Muscle of leg (tissue), 11 donors: ENCODE data around the gene TWIST2. TPM values are rescaled to one million over a fixed set of nuclear protein-coding genes. Genes with fewer than 3 reads are reported as not detected.

Experiments used
- DNase-seq: peaks from one replicate; pipeline ENCODE4 v3.0.0; 2013
- H3K27ac ChIP-seq: one replicate; pipeline ENCODE4 v1.5.1; 2013; ENCODE audit warnings: mild to moderate bottlenecking, low read length, control low read depth
- H3K27me3 ChIP-seq: one replicate; pipeline ENCODE4 v1.6.1; 2013; ENCODE audit warnings: low read length; ENCODE audit not compliant: control insufficient read depth, insufficient read depth
- H3K36me3 ChIP-seq: one replicate; pipeline ENCODE4 v1.6.1; 2013; ENCODE audit warnings: low read length; ENCODE audit not compliant: control insufficient read depth, insufficient read depth
- H3K4me1 ChIP-seq: one replicate; pipeline ENCODE4 v1.6.1; 2013; ENCODE audit warnings: low read length; ENCODE audit not compliant: control insufficient read depth, insufficient read depth
- H3K4me3 ChIP-seq: one replicate; pipeline ENCODE4 v1.5.1; 2013; ENCODE audit warnings: low read length, control low read depth
- H3K9me3 ChIP-seq: replicated peaks from 2 replicates; pipeline ENCODE4 v1.6.1; 2013; ENCODE audit warnings: low read depth, low read length; ENCODE audit not compliant: control insufficient read depth
- WGBS: methylation state at CpG from one replicate; pipeline ENCODE4 v1.1.5; 2013; ENCODE audit warnings: missing lambda C conversion rate; ENCODE audit not compliant: insufficient coverage; 5-methylcytosine and 5-hydroxymethylcytosine counted together
- polyA plus RNA-seq, 8 donors: library from polyadenylated mRNA; unstranded; fragments of 120-200 nt; gene quantifications; one replicate each; pipeline versions ENCODE4 v1.2.1 to v1.2.3, GENCODE V29; 2013; ENCODE audit warnings: inconsistent platforms in 1 of 8, low replicate concordance in 1 of 8; ENCODE audit not compliant: insufficient read length in 8 of 8, insufficient read depth in 1 of 8
- total RNA-seq: library from RNA; stranded (reverse); fragments of 120-200 nt; gene quantifications from one replicate; pipeline ENCODE4 v1.2.4, GENCODE V29; 2013

TWIST2 gene
- total and polyA plus RNA-seq, 9 donors: 2.9 to 43.7 (median 6.6) TPM

GRCh38 chr2:238863231-238863630 lies 15.3 kb downstream of the TWIST2 start:
- no peak for DNase-seq
- 93% methylated on average over 10 of the region's 14 CpGs for WGBS
- Histone ChIP-seq H3K4me1 (peaks cover 32% of the 10 kb centered on the region), H3K27ac (peak overlapping the region; percentile 84), H3K27me3 (peaks cover 9% of the 10 kb centered on the region), H3K9me3 (no peaks in the 10 kb centered on the region), H3K36me3 (no peaks in the 10 kb centered on the region), H3K4me3 (no peak overlapping the region)

- H3K4me3 ChIP-seq: no peak overlapping the region
- DNase-seq: no peak
- peaks cover 7% of the 10 kb centered on the region for H3K27me3 ChIP-seq
- H3K9me3 ChIP-seq: no peaks in the 10 kb centered on the region
- H3K27ac ChIP-seq: peak overlapping the region; percentile 84
- peaks cover 32% of the 10 kb centered on the region for H3K4me1 ChIP-seq
- WGBS: 62% methylated on average over 3 of the region's 9 CpGs
- no peaks in the 10 kb centered on the region for H3K36me3 ChIP-seq
These were observed 15.9 kb downstream of the TWIST2 start for GRCh38 chr2:238863749-238864206.

DNA sequence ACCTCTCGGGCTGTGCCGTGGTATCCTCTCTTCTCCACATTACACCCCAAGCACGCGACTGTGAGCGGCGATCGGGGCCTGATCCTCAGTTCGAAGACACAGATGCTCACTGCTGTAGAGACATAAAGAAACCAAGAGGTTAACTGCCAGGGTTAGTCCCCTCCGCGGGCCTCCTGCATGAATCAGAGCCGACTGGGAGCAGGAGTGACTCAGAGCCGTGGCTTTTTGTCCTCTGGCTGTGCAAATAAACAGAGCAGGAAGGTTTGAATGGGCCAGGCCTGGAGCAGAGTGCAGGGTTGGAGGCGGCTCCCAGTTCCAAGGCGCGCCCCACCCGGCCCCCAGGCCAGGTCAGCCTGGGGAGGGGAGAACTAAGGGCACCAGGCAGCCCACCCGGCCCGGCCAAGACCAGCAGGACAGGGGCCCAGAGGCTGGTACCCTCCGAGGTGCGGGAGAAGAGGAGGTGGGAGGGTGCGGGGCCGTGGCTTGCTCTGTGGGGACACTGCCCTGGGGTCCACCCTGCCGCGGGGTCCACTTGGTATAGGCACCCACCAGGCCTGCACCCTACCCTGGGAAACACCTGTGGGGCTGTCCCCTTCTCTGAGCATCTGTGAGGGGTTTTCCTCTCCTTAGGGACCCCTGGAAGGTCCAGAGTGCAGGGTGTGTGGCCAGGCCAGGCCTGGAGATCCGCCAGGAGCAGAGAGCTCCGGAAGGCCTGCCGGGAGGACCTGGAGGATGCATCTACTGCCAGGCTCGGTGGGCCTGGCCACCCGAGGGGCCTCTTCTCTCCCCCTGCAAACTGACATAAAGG lies 16.5 kb downstream of the TWIST2 start:
- H3K36me3 ChIP-seq: no peaks in the 10 kb centered on the region
- peak; percentile 97 for DNase-seq
- WGBS: 8% methylated on average over 16 of the region's 29 CpGs
- no peak overlapping the region for H3K4me3 ChIP-seq
- peaks cover 5% of the 10 kb centered on the region for H3K27me3 ChIP-seq
- H3K27ac ChIP-seq: peak overlapping the region; percentile 84
- H3K9me3 ChIP-seq: no peaks in the 10 kb centered on the region
- peaks cover 32% of the 10 kb centered on the region for H3K4me1 ChIP-seq

DNA sequence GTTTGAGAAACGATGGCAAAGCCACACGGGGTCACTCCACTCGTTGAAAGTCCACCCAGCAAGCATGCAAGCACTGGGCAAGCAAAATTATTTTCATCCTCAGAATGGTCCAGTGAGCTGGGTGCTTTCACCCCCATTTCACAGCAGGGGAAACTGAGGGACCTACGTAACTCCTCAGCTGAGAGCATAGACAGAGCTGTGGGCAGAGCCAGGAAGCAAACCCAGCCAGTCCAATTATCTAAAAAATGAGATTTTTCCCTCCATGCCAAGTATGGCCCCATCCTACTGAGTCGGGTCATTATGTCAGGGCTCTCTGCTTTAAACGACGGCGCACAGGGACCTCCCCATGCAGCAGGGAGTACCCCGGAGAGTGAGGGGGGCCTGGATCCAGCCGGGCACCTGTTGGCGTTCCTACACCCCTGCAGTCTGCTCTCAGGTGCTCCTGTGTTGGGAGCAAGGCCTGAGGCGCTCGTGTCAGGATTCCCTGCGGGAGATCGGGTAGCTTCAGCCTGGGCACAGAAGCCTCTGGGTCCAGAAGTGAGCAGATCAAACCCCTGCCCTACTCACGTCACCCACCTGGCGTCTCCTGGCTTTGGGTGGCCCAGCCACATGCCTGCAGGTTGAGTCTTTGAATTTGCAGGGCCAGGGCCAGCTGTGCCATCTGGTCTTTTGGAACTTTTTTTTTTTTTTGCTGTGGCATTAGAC lies 17.3 kb downstream of the TWIST2 start:
- Histone ChIP-seq H3K4me1 (peaks cover 32% of the 10 kb centered on the region), H3K4me3 (no peak overlapping the region), H3K27me3 (peaks cover 5% of the 10 kb centered on the region), H3K36me3 (no peaks in the 10 kb centered on the region), H3K9me3 (no peaks in the 10 kb centered on the region), H3K27ac (peak overlapping the region; percentile 84)
- WGBS: 77% methylated on average over 14 of the region's 17 CpGs
- DNase-seq: no peak

- DNase-seq: no peak
- Histone ChIP-seq H3K36me3 (no peaks in the 10 kb centered on the region), H3K4me3 (no peak overlapping the region), H3K9me3 (no peaks in the 10 kb centered on the region), H3K4me1 (peaks cover 32% of the 10 kb centered on the region), H3K27me3 (peaks cover 3% of the 10 kb centered on the region), H3K27ac (no peak overlapping the region)
- WGBS: 92% methylated on average over 13 of the region's 15 CpGs
These were observed 18.0 kb downstream of the TWIST2 start for GRCh38 chr2:238865744-238866355.

DNA sequence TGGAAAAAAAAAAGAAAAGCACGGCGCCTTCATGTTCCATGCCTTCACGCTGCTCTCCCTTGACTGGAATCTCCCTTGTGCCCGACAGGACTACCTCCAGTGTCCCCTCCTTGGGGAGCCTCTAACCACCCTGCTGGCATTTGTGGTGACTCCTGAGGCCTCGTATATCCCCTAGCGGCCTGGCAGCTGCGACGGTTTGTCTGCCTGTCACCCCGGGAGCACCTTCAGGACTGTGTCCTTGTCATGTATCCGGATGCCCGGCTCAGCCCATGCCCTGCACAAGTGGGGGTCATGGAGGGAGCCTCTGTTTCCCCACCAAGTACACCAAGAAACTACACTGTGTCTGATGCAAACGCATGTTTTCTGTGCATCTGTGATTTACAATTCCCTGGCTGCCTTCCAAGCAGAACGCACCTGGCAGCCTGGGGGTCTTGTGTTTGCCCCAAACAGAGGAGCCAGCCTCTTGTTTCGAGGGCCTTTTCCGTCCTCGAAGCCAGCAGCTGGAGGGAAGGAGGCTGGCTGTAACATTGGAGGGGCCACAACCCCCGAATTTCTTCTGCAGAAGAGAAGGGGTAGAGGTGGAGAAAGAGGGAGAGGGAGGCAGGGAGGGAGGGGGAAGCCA lies 18.9 kb downstream of the TWIST2 start:
- no peaks in the 10 kb centered on the region for H3K9me3 ChIP-seq
- no peaks in the 10 kb centered on the region for H3K27me3 ChIP-seq
- H3K4me3 ChIP-seq: no peak overlapping the region
- H3K27ac ChIP-seq: no peak overlapping the region
- no peaks in the 10 kb centered on the region for H3K36me3 ChIP-seq
- DNase-seq: no peak
- peaks cover 23% of the 10 kb centered on the region for H3K4me1 ChIP-seq
- WGBS: 64% methylated on average over 15 of the region's 17 CpGs

DNA sequence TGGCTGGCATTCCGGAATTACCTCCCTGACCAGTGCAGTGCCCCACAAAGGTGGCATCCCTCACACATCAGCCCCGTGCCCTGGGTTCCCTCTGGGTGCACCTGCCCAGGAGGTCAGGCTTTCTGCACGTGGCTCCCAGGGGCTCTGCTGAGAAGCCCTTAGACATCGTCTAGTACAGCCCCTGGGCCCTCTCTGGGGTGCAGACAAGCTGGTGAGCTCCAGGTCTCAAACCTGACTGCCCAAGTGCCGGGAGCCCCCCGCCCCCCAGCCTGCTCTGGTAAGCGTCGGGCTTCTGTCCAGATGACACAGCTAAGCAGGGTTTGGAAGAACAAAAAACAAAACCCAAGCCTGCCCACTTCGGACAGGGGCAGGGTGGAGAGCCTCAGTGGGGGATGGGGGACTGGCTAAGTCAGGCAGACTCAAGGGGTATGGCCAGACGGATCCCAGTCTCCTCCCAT lies 20.2 kb downstream of the TWIST2 start:
- WGBS: 58% methylated on average over 4 of the region's 10 CpGs
- Histone ChIP-seq H3K4me1 (peaks cover 23% of the 10 kb centered on the region), H3K27me3 (no peaks in the 10 kb centered on the region), H3K36me3 (no peaks in the 10 kb centered on the region), H3K4me3 (no peak overlapping the region), H3K27ac (no peak overlapping the region), H3K9me3 (no peaks in the 10 kb centered on the region)
- no peak for DNase-seq

GRCh38 chr2:238868616-238869292 lies 20.9 kb downstream of the TWIST2 start:
- Histone ChIP-seq H3K4me1 (peaks cover 18% of the 10 kb centered on the region), H3K4me3 (no peak overlapping the region), H3K27ac (no peak overlapping the region), H3K36me3 (no peaks in the 10 kb centered on the region), H3K27me3 (no peaks in the 10 kb centered on the region), H3K9me3 (no peaks in the 10 kb centered on the region)
- WGBS: 78% methylated on average over 23 of the region's 25 CpGs
- DNase-seq: peak; percentile 54

GRCh38 chr2:238869293-238870124 lies 21.6 kb downstream of the TWIST2 start:
- Histone ChIP-seq H3K27ac (no peak overlapping the region), H3K4me1 (peaks cover 10% of the 10 kb centered on the region), H3K4me3 (no peak overlapping the region), H3K27me3 (no peaks in the 10 kb centered on the region), H3K9me3 (no peaks in the 10 kb centered on the region), H3K36me3 (no peaks in the 10 kb centered on the region)
- 94% methylated on average over 2 of the region's 9 CpGs for whole genome bisulfite sequencing
- DNase-seq: no peak
